Measurements from ENCODE around the gene ZNHIT2.

Gene ZNHIT2

DNA sequence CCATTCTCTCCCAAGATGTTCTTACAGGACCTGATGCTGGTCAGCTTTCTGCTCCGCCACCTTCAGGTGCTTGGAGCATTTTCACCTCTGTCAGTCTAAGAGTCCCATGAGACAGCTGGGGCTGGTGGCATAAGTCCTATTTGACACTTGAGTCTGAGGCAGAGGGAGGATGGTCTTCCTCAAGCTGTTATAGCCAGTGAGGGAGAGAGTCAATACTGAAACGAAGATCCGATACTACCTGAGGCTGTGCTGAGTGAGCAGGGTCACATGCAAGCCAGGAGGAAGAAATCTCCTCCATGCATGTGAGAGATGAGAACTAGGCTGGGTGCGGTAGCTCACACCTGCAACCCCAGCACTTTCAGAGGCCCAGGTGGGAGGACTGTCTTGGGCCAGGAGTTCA is 27.9 kb downstream of the ZNHIT2 start:
- TF ChIP-seq EZH2 (IDR thresholded peaks at IDR 0.05; ENCODE audit: borderline replicate concordance, low read depth, low read length, severe bottlenecking): no peak
- peaks cover 3% of the 10 kb centered on the region for H4K20me1 ChIP-seq (ENCODE audit: insufficient read depth, low read length)
- H3K9ac ChIP-seq (ENCODE audit: low read depth, low read length): no peak overlapping the region
- H3K27me3 ChIP-seq (ENCODE audit: insufficient read depth, low read length, poor library complexity): no peaks in the 10 kb centered on the region
- no peak overlapping the region for H2AFZ ChIP-seq (ENCODE audit: low read depth, low read length)
- peaks cover 13% of the 10 kb centered on the region for H3K4me1 ChIP-seq (ENCODE audit: insufficient read depth, low read length)
- H3K36me3 ChIP-seq (ENCODE audit: insufficient read depth, low read length): peaks cover 42% of the 10 kb centered on the region
- no peak overlapping the region for H3K27ac ChIP-seq (ENCODE audit: low read length)
- no peak for DNase-seq
- H3K9me3 ChIP-seq (ENCODE audit: insufficient read depth, low read length, severe bottlenecking): no peaks in the 10 kb centered on the region
- ATAC-seq (ENCODE audit: insufficient read depth, low read depth): no peak
- no peak overlapping the region for H3K4me3 ChIP-seq (ENCODE audit: low read depth in 1 of 2, low read length in 2 of 2)
- peaks cover 14% of the 10 kb centered on the region for H3K79me2 ChIP-seq (ENCODE audit: insufficient read depth, low read length)
- no peak overlapping the region for H3K4me2 ChIP-seq (ENCODE audit: insufficient read depth, low read length)

DNA sequence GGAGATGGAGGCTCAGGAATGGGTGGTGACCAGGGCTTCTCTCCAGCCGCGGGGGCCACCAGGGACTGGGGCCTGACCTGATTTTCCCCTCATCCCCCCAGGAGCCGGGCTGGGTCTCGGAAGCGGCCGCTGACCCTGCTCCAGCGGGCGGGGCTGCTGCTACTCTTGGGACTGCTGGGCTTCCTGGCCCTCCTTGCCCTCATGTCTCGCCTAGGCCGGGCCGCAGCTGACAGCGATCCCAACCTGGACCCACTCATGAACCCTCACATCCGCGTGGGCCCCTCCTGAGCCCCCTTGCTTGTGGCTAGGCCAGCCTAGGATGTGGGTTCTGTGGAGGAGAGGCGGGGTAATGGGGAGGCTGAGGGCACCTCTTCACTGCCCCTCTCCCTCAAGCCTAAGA is 29.7 kb downstream of the ZNHIT2 start:
- Histone ChIP-seq H3K27me3 (ENCODE audit: insufficient read depth, low read length, poor library complexity) (no peaks in the 10 kb centered on the region), H3K9ac (ENCODE audit: low read depth, low read length) (no peak overlapping the region), H3K9me3 (ENCODE audit: insufficient read depth, low read length, severe bottlenecking) (no peaks in the 10 kb centered on the region), H4K20me1 (ENCODE audit: insufficient read depth, low read length) (peaks cover 9% of the 10 kb centered on the region), H3K4me1 (ENCODE audit: insufficient read depth, low read length) (peaks cover 20% of the 10 kb centered on the region), H3K4me2 (ENCODE audit: insufficient read depth, low read length) (no peak overlapping the region), H3K36me3 (ENCODE audit: insufficient read depth, low read length) (peaks cover 51% of the 10 kb centered on the region), H3K27ac (ENCODE audit: low read length) (no peak overlapping the region), H3K79me2 (ENCODE audit: insufficient read depth, low read length) (peaks cover 31% of the 10 kb centered on the region), H2AFZ (ENCODE audit: low read depth, low read length) (no peak overlapping the region), H3K4me3 (ENCODE audit: low read depth in 1 of 2, low read length in 2 of 2) (no peak overlapping the region)
- no peak for DNase-seq
- TF ChIP-seq, protein P1, sequence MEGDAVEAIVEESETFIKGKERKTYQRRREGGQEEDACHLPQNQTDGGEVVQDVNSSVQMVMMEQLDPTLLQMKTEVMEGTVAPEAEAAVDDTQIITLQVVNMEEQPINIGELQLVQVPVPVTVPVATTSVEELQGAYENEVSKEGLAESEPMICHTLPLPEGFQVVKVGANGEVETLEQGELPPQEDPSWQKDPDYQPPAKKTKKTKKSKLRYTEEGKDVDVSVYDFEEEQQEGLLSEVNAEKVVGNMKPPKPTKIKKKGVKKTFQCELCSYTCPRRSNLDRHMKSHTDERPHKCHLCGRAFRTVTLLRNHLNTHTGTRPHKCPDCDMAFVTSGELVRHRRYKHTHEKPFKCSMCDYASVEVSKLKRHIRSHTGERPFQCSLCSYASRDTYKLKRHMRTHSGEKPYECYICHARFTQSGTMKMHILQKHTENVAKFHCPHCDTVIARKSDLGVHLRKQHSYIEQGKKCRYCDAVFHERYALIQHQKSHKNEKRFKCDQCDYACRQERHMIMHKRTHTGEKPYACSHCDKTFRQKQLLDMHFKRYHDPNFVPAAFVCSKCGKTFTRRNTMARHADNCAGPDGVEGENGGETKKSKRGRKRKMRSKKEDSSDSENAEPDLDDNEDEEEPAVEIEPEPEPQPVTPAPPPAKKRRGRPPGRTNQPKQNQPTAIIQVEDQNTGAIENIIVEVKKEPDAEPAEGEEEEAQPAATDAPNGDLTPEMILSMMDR (IDR thresholded peaks at IDR 0.05; ENCODE audit: borderline replicate concordance, extremely low read depth, low read length, poor library complexity, severe bottlenecking): no peak
- TF ChIP-seq EZH2 (IDR thresholded peaks at IDR 0.05; ENCODE audit: borderline replicate concordance, low read depth, low read length, severe bottlenecking): no peak
- ATAC-seq (ENCODE audit: insufficient read depth, low read depth): no peak

DNA sequence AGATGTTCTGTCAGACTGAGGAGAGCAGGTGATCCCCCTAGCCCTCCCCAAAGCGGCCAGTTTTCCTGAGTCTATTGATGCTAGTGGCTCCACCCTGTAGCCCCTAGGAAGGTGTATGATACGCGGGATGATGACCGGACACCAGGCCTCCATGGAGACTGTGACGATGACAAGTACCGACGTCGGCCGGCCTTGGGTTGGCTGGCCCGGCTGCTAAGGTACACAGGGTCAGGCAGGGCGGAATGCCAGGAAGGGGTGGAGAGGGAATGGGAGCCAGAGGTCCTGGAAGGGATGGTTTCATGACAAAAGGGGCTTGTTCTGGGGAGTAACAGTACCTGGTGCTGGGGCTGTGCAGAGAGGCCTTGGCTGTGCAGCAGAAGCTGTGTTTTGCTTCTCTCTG is 30.3 kb downstream of the ZNHIT2 start:
- DNase-seq: no peak
- TF ChIP-seq EZH2 (IDR thresholded peaks at IDR 0.05; ENCODE audit: borderline replicate concordance, low read depth, low read length, severe bottlenecking): no peak
- TF ChIP-seq, protein P1 (IDR thresholded peaks at IDR 0.05; ENCODE audit: borderline replicate concordance, extremely low read depth, low read length, poor library complexity, severe bottlenecking): no peak
- no peak overlapping the region for H2AFZ ChIP-seq (ENCODE audit: low read depth, low read length)
- no peak overlapping the region for H3K4me2 ChIP-seq (ENCODE audit: insufficient read depth, low read length)
- peaks cover 57% of the 10 kb centered on the region for H3K36me3 ChIP-seq (ENCODE audit: insufficient read depth, low read length)
- ATAC-seq (ENCODE audit: insufficient read depth, low read depth): no peak
- H3K27me3 ChIP-seq (ENCODE audit: insufficient read depth, low read length, poor library complexity): no peaks in the 10 kb centered on the region
- H3K4me3 ChIP-seq (ENCODE audit: low read depth in 1 of 2, low read length in 2 of 2): no peak overlapping the region
- peaks cover 37% of the 10 kb centered on the region for H3K79me2 ChIP-seq (ENCODE audit: insufficient read depth, low read length)
- H4K20me1 ChIP-seq (ENCODE audit: insufficient read depth, low read length): peaks cover 9% of the 10 kb centered on the region
- no peak overlapping the region for H3K27ac ChIP-seq (ENCODE audit: low read length)
- H3K9me3 ChIP-seq (ENCODE audit: insufficient read depth, low read length, severe bottlenecking): no peaks in the 10 kb centered on the region
- peaks cover 26% of the 10 kb centered on the region for H3K4me1 ChIP-seq (ENCODE audit: insufficient read depth, low read length)
- no peak overlapping the region for H3K9ac ChIP-seq (ENCODE audit: low read depth, low read length)

DNA sequence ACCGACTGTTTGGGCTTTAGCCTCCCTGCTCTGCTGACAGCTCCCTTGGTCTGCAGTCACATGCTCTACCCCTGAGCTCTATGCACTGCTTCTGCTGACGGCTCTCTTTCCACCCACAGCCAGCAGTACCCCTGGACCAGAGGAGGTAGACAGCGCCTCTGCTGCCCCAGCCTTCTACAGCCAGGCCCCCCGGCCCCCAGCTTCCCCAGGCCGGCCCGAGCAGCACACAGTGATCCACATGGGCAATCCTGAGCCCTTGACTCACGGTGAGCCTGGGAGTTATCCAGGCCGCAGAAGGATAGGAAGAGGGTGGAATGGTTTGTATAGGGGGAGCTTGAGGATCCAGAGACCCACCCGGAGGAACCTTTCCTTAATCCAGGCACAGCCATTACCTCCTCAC is 30.7 kb downstream of the ZNHIT2 start:
- no peak for DNase-seq
- H3K4me2 ChIP-seq (ENCODE audit: insufficient read depth, low read length): no peak overlapping the region
- no peak for ATAC-seq (ENCODE audit: insufficient read depth, low read depth)
- no peaks in the 10 kb centered on the region for H3K27me3 ChIP-seq (ENCODE audit: insufficient read depth, low read length, poor library complexity)
- H3K36me3 ChIP-seq (ENCODE audit: insufficient read depth, low read length): peaks cover 61% of the 10 kb centered on the region
- H3K9me3 ChIP-seq (ENCODE audit: insufficient read depth, low read length, severe bottlenecking): no peaks in the 10 kb centered on the region
- H2AFZ ChIP-seq (ENCODE audit: low read depth, low read length): no peak overlapping the region
- H3K9ac ChIP-seq (ENCODE audit: low read depth, low read length): no peak overlapping the region
- peaks cover 13% of the 10 kb centered on the region for H4K20me1 ChIP-seq (ENCODE audit: insufficient read depth, low read length)
- H3K4me1 ChIP-seq (ENCODE audit: insufficient read depth, low read length): peaks cover 30% of the 10 kb centered on the region
- H3K4me3 ChIP-seq (ENCODE audit: low read depth in 1 of 2, low read length in 2 of 2): no peak overlapping the region
- no peak for TF ChIP-seq EZH2 (IDR thresholded peaks at IDR 0.05; ENCODE audit: borderline replicate concordance, low read depth, low read length, severe bottlenecking)
- TF ChIP-seq, protein P1 (IDR thresholded peaks at IDR 0.05; ENCODE audit: borderline replicate concordance, extremely low read depth, low read length, poor library complexity, severe bottlenecking): no peak
- peaks cover 41% of the 10 kb centered on the region for H3K79me2 ChIP-seq (ENCODE audit: insufficient read depth, low read length)
- no peak overlapping the region for H3K27ac ChIP-seq (ENCODE audit: low read length)

Measured in DND-41 (cell line).